Cardiac fibroblast (primary cell): Measurements from ENCODE around the gene MRRF.

Source experiments
- DNase-seq, 2 donors: peaks; one replicate each; pipeline versions ENCODE4 v3.0.0 to v3.0.0-alpha.2; 2010; ENCODE audit warnings: low read depth in 2 of 2
- H3K4me3 ChIP-seq, 2 donors: replicated peaks in 1 of 2; 1 replicate in 1 of 2; 2 replicates in 1 of 2; pipeline ENCODE4 v1.5.1; 2011; ENCODE audit warnings: low read depth in 2 of 2, low read length in 2 of 2, mild to moderate bottlenecking in 2 of 2, moderate library complexity in 1 of 2
- CTCF ChIP-seq: IDR thresholded peaks from one replicate; pipeline ENCODE4 v1.5.1; 2011; ENCODE audit warnings: low read depth, mild to moderate bottlenecking, low read length, inconsistent platforms

MRRF gene

GRCh38 chr9:122336866-122337555, 72.3 kb downstream of the MRRF start:
- DNase-seq, result no peak
- H3K4me3 ChIP-seq, result no peak overlapping the region
- no peak for TF ChIP-seq CTCF

- no peak for DNase-seq
- TF ChIP-seq CTCF, result no peak
Measured at GRCh38 chr9:122337556-122337929, 72.9 kb downstream of the MRRF start.

GRCh38 chr9:122338536-122338935, 73.9 kb downstream of the MRRF start:
- H3K4me3 ChIP-seq, result no peak overlapping the region
- no peak for TF ChIP-seq CTCF
- no peak for DNase-seq

More at GRCh38 chr9:122337556-122337929, 72.9 kb downstream of the MRRF start:
- no peak overlapping the region for H3K4me3 ChIP-seq

GRCh38 chr9:122338994-122339393, 74.3 kb downstream of the MRRF start:
- TF ChIP-seq CTCF, result no peak
- no peak for DNase-seq

GRCh38 chr9:122339579-122339978, 74.9 kb downstream of the MRRF start:
- H3K4me3 ChIP-seq, result no peak overlapping the region
- no peak for DNase-seq
- no peak for TF ChIP-seq CTCF

More at GRCh38 chr9:122338994-122339393, 74.3 kb downstream of the MRRF start:
- H3K4me3 ChIP-seq, result no peak overlapping the region

- H3K4me3 ChIP-seq, result no peak overlapping the region
- no peak for DNase-seq
- no peak for TF ChIP-seq CTCF
Measured at GRCh38 chr9:122340161-122340560, 75.5 kb downstream of the MRRF start.

- DNase-seq, result no peak
- H3K4me3 ChIP-seq, result no peak overlapping the region
- no peak for TF ChIP-seq CTCF
Measured at GRCh38 chr9:122342323-122343050, 77.8 kb downstream of the MRRF start.
